Breast epithelium (tissue), 4 donors: ENCODE data around the gene RHBDL3. TPM values are rescaled to one million over a fixed set of nuclear protein-coding genes. Genes with fewer than 3 reads are reported as not detected.

ENCODE experiments used
- DNase-seq, 2 donors: peaks; one replicate each; pipeline ENCODE4 v3.0.0-alpha.2; 2019; ENCODE audit warnings: low spot score in 2 of 2
- H3K27ac ChIP-seq, 2 donors: fragments of 200-600 bp; sonication (generic) in 1 of 2; one replicate each; pipeline ENCODE4 v1.5.1; 2016 to 2019; ENCODE audit warnings: mild to moderate bottlenecking in 1 of 2
- H3K27me3 ChIP-seq, 2 donors: fragments of 200-600 bp; sonication (generic) in 1 of 2; one replicate each; pipeline versions ENCODE4 v1.5.1 to v1.6.0; 2017 to 2019; ENCODE audit warnings: control low read depth in 1 of 2, mild to moderate bottlenecking in 1 of 2
- H3K36me3 ChIP-seq: fragments of 200-600 bp; one replicate; pipeline ENCODE4 v1.5.1; 2019
- H3K4me1 ChIP-seq, 2 donors: fragments of 200-600 bp; sonication (generic); one replicate each; pipeline ENCODE4 v1.5.1; 2016 to 2019; ENCODE audit warnings: control low read depth in 1 of 2
- H3K4me3 ChIP-seq, 3 donors: fragments of 200-600 bp; sonication (generic); 1 replicate in 2 of 3; 2 replicates in 1 of 3; pipeline ENCODE4 v1.5.1; 2016 to 2019; ENCODE audit warnings: mild to moderate bottlenecking in 3 of 3, moderate library complexity in 2 of 3
- H3K9me3 ChIP-seq, 2 donors: fragments of 200-600 bp; sonication (generic) in 1 of 2; one replicate each; pipeline ENCODE4 v1.5.1; 2016 to 2019; ENCODE audit warnings: control low read depth in 1 of 2
- POLR2A ChIP-seq: fragments of 450-650 bp; IDR thresholded peaks from one replicate; pipeline ENCODE4 v1.6.1; 2016; ENCODE audit warnings: antibody characterized with exemption, mild to moderate bottlenecking, moderate library complexity
- POLR2AphosphoS5 ChIP-seq, 3 donors: sonication (generic); formaldehyde crosslinking; IDR thresholded peaks; one replicate each; pipeline ENCODE4 v1.6.1; 2017; ENCODE audit warnings: antibody characterized with exemption in 3 of 3
- intact Hi-C: fragments of 100-400 bp; cut with DNase I; formaldehyde crosslinking; loops from one replicate; pipeline ENCODE4 v1.15.1; 2023; ENCODE audit warnings: low total_unique reads
- total RNA-seq, 3 donors: library from RNA; depleted of rRNA; stranded (reverse); fragments of >200 nt; gene quantifications; one replicate each; pipeline ENCODE4 v1.1.0, GENCODE V29; 2016
- TF ChIP-seq, protein P1 (sequence below), 3 donors: fragments of 450-650 bp; IDR thresholded peaks; one replicate each; pipeline ENCODE4 v1.5.1; 2016 to 2017; ENCODE audit warnings: antibody characterized with exemption in 3 of 3, mild to moderate bottlenecking in 3 of 3, moderate library complexity in 3 of 3

The RHBDL3 gene
- total RNA-seq, 3 donors from 2014 or later, result 0.16 to 2.0 (median 0.73) TPM

DNA sequence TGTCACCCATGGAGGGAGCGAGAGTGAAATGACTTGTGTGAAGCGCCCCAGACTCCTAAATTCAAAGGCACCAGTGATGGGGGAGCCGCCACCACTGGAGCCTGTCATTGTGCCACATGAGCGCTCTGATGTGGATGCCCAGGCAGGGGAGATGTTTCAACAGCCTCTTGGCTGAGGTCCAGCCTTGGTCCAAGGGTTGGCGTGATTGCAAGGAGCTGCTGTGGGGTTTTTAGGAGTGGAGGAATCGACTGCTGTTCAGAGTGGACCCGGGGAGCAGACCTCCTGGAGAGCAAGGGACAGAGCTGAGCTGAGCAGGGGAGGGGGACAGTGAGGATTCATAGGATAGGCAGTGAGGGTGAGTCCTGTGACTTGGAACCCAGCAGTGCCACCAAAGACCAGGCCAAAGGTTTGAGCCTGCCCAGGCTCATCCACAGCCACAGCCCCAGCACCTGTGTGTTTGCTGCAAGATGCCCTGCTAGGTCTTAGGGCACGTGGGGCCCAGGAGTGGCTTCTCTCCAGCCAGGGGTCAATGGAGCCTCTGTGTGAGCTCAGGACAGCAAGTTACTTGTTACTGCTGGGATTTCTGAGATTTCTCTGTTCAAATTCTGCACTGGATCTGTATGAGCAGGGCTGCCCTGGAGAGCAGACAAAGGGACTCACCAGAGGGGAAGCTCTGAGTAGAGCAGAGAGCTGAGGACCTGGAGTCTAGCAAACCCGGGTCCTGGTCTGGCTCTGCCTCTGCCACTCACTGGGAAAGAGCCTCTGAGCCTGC, 20.3 kb downstream of the RHBDL3 start:
- no peak for DNase-seq
- no peak for TF ChIP-seq POLR2A
- TF ChIP-seq, protein P1, sequence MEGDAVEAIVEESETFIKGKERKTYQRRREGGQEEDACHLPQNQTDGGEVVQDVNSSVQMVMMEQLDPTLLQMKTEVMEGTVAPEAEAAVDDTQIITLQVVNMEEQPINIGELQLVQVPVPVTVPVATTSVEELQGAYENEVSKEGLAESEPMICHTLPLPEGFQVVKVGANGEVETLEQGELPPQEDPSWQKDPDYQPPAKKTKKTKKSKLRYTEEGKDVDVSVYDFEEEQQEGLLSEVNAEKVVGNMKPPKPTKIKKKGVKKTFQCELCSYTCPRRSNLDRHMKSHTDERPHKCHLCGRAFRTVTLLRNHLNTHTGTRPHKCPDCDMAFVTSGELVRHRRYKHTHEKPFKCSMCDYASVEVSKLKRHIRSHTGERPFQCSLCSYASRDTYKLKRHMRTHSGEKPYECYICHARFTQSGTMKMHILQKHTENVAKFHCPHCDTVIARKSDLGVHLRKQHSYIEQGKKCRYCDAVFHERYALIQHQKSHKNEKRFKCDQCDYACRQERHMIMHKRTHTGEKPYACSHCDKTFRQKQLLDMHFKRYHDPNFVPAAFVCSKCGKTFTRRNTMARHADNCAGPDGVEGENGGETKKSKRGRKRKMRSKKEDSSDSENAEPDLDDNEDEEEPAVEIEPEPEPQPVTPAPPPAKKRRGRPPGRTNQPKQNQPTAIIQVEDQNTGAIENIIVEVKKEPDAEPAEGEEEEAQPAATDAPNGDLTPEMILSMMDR (IDR thresholded peaks at IDR 0.05), result no peak
- TF ChIP-seq POLR2AphosphoS5 (IDR thresholded peaks at IDR 0.05), result no peak
- H3K4me1 ChIP-seq, result no peaks in the 10 kb centered on the region
- no peaks in the 10 kb centered on the region for H3K36me3 ChIP-seq
- no peaks in the 10 kb centered on the region for H3K27me3 ChIP-seq
- H3K9me3 ChIP-seq, result no peaks in the 10 kb centered on the region
- intact Hi-C loops, result no loop called here
- H3K27ac ChIP-seq, result no peak overlapping the region
- no peak overlapping the region for H3K4me3 ChIP-seq

DNA sequence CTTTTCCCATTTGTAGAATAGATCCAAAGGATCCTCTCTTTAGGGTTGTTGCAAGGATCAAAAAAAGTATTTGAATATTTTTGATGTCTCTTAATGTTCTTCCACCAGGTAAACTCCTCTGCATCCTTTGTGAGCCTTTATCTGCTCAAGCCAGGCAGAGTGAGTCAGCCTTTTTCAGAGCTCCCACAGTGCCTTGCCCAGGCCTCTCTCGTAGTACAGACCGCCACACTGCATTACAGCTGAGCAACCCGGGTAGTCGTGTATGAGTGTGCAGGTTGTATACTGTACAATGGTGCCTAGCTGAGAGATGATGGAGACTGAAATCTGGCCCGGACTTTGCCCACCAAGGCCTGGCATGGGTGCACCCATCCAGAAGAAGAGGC, 20.9 kb downstream of the RHBDL3 start:
- H3K4me3 ChIP-seq, result no peak overlapping the region
- TF ChIP-seq POLR2A, result no peak
- TF ChIP-seq, protein P1 (IDR thresholded peaks at IDR 0.05), result no peak
- TF ChIP-seq POLR2AphosphoS5 (IDR thresholded peaks at IDR 0.05), result no peak
- no peaks in the 10 kb centered on the region for H3K4me1 ChIP-seq

DNA sequence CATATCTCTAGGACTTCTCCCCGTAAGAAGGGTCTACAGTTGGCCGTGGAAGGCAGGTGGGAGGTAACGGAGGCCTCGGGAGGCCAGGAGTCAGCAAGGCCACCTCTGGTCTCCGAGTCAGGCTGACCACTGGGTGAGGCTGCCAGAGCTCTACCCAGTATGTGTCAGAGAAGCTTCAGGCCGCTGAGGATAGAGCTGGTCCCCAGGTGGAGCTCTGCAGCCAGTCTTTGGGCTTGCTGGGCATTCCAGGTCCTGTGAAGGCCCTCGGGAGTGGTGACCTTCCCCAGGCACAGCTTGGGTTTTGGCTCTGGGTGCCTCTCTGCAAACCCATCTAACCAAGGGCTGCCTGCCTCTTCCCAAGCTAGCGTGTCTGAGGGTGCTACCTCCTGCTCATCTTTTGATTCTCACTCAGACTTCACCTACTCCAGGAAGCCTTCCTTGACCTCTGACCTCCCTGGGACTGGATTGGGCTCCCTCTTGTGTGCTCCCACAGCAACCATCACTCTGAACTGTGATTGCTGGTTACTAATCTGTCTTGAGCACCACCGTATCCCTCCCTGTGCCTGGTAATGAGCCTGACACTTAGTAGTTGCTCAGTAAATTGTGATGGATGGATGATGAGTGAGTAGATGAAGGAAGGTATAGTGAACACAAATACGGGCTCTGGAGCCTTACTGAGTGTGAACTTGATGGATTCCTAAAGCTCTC, 22.3 kb downstream of the RHBDL3 start:
- intact Hi-C loops, result no loop called here

More for the DNA sequence above, 20.9 kb downstream of the RHBDL3 start:
- intact Hi-C loops, result no loop called here
- Histone ChIP-seq H3K27me3 (no peaks in the 10 kb centered on the region), H3K27ac (no peak overlapping the region), H3K36me3 (no peaks in the 10 kb centered on the region), H3K9me3 (no peaks in the 10 kb centered on the region)
- no peak for DNase-seq

DNA sequence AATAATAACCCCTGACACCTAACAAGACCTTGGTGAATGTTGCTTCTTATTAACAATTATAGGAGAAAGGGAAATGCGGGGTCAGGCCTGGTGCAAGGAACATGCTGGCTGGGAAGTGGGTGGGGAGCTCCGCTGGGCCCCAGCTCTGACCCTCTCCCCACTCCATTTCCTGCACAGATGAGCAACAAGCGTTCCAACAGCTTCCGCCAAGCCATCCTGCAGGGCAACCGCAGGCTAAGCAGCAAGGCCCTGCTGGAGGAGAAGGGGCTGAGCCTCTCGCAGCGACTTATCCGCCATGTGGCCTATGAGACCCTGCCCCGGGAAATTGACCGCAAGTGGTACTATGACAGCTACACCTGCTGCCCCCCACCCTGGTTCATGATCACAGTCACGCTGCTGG, 23.0 kb downstream of the RHBDL3 start:
- no peak for TF ChIP-seq POLR2A
- TF ChIP-seq, protein P1 (IDR thresholded peaks at IDR 0.05), result no peak
- no peak for TF ChIP-seq POLR2AphosphoS5 (IDR thresholded peaks at IDR 0.05)
- H3K4me1 ChIP-seq, result no peaks in the 10 kb centered on the region
- H3K4me3 ChIP-seq, result no peak overlapping the region
- no peaks in the 10 kb centered on the region for H3K36me3 ChIP-seq
- H3K27ac ChIP-seq, result no peak overlapping the region
- no peak for DNase-seq
- H3K9me3 ChIP-seq, result no peaks in the 10 kb centered on the region
- intact Hi-C loops, result no loop called here
- no peaks in the 10 kb centered on the region for H3K27me3 ChIP-seq

More for the DNA sequence above, 22.3 kb downstream of the RHBDL3 start:
- H3K27me3 ChIP-seq, result no peaks in the 10 kb centered on the region
- no peak for DNase-seq
- H3K4me3 ChIP-seq, result no peak overlapping the region
- TF ChIP-seq POLR2A (no peak), POLR2AphosphoS5 (IDR thresholded peaks at IDR 0.05) (no peak)
- no peaks in the 10 kb centered on the region for H3K36me3 ChIP-seq
- H3K9me3 ChIP-seq, result no peaks in the 10 kb centered on the region
- no peak overlapping the region for H3K27ac ChIP-seq
- H3K4me1 ChIP-seq, result no peaks in the 10 kb centered on the region

DNA sequence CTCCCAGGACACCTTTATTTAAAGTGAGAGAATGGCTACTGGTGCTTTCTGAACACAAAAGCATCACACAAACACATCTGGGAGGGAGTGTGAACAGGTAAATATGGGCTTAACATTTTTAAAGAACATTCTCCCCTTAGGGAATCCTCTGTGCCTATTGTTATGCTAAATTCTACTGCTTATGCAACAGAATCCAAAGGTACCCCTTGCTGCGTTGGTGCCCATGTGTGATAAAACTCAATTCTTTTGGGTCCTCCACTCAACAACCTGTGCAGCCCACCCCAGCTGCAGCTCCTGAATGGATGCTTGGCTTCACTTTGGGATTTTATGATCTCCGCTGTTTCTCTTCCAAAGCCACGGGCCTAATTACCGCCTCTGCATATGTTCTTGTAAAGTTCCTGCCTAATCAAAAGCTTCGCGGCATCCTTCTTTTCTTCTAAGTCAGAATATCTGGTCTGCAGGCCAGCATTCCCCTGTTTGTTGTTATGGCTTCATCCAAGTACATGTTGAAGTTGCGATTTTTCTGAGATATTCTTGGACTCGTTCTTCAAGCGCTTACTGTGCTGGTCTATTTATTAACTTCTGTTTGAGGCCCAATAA, 23.9 kb downstream of the RHBDL3 start:
- H3K27me3 ChIP-seq, result no peaks in the 10 kb centered on the region
- TF ChIP-seq, protein P1 (IDR thresholded peaks at IDR 0.05), result no peak

More for the DNA sequence above, 23.9 kb downstream of the RHBDL3 start:
- Histone ChIP-seq H3K9me3 (no peaks in the 10 kb centered on the region), H3K27ac (no peak overlapping the region), H3K4me1 (no peaks in the 10 kb centered on the region), H3K36me3 (no peaks in the 10 kb centered on the region), H3K4me3 (no peak overlapping the region)
- intact Hi-C loops, result no loop called here
- no peak for DNase-seq
